Measurements from ENCODE around the gene LRRC32.
"Not testable (repeated sequence)": the region's sequence is repeated elsewhere in the genome, so short reads cannot be mapped to it uniquely, and the experiment has no call there.

The LRRC32 gene

DNA sequence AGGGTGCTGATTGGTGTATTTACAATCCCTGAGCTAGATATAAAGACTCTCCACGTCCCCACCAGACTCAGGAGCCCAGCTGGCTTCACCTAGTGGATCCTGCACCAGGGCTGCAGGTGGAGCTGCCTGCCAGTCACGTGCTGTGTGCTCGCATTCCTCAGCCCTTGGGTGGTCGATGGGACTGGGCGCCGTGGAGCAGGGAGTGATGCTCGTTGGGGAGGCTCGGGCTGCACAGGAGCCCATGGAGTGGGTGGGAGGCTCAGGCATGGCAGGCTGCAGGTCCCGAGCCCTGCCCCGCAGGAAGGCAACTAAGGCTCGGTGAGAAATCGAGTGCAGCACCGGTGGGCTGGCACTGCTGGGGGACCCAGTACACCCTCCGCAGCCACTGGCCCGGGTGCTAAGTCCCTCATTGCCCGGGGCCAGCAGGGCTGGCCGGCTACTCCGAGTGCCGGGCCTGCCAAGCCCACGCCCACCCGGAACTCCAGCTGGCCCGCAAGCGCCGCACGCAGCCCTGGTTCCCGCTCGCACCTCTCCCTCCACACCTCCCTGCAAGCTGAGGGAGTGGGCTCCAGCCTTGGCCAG is 61.6 kb downstream of the LRRC32 start:
- DNase-seq, result not testable (repeated sequence)

DNA sequence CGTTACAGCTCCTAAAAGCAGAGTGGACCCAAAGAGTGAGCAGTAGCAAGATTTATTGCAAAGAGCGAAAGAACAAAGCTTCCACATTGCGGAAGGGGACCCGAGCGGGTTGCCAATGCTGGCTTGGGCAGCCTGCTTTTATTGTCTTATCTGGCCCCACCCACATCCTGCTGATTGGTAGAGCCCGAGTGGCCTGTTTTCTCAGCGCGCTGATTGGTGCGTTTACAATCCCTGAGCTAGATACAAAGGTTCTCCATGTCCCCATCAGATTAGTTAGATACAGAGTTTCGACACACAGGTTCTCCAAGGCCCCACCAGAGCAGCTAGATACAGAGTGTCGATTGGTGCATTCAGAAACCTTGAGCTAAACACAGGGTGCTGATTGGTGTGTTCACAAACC is 62.3 kb downstream of the LRRC32 start:
- DNase-seq, result not testable (repeated sequence)

All from stimulated activated CD4-positive, alpha-beta T cell treated with anti-CD3 and anti-CD28 coated beads, Interleukin-4, amount 100 ng/mL, for 1 hour (primary cell).